AG04449 (cell line): ENCODE data around the gene ECM2.

Experiments
- CTCF ChIA-PET: fragments of 350-600 bp; formaldehyde crosslinking; extraction: SDS; loops from one replicate; lab custom pipeline; 2021; ENCODE audit warnings: antibody characterized with exemption; lab: Yijun Ruan, JAX
- POLR2A ChIA-PET: fragments of 400-600, 350-600 bp; formaldehyde crosslinking; extraction: SDS; loops from one replicate; lab custom pipeline; 2020; ENCODE audit warnings: antibody characterized with exemption, inconsistent platforms; lab: Yijun Ruan, JAX
- DNase-seq: peaks from one replicate; pipeline ENCODE4 v3.0.0-alpha.2; 2010; ENCODE audit warnings: low read depth, low spot score
- H3K4me3 ChIP-seq: 2 replicates; pipeline ENCODE4 v1.5.1; 2011; ENCODE audit warnings: low read depth, mild to moderate bottlenecking, control low read depth, low read length
- TF ChIP-seq, protein P1 (sequence below): IDR thresholded peaks from one replicate; pipeline ENCODE4 v1.5.1; 2011; ENCODE audit warnings: mild to moderate bottlenecking, moderate library complexity, low read length, control low read depth, inconsistent platforms; ENCODE audit not compliant: insufficient read depth; ENCODE audit errors: missing control alignments

Gene ECM2

DNA sequence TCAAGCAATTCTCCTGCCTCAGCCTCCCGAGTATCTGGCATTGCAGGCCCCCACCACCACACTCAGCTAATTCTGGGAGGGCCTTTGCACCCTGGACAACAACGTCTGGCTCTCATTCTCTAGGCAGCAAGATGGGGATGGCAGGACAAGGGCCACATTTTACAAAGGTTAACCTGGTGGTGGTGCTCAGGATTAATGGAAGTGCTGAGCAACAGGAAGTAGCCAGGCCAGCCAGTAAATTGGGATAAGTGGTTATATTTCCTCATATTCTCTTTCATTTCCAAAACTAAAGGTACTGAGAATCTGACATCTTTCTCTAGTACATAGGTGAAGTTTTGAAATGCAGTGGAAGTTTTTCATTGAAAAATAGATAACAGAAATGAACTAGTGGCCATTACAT lies 28.8 kb downstream of the ECM2 start:
- no peak overlapping the region for H3K4me3 ChIP-seq
- DNase-seq, result no peak
- CTCF ChIA-PET, result interaction anchor here (1.1 to 2.9 kb wide), 2 partner anchors 12 to 127 kb away, joined by 5 to 8 read pairs; no protein-coding TSS in a partner anchor
- TF ChIP-seq, protein P1, sequence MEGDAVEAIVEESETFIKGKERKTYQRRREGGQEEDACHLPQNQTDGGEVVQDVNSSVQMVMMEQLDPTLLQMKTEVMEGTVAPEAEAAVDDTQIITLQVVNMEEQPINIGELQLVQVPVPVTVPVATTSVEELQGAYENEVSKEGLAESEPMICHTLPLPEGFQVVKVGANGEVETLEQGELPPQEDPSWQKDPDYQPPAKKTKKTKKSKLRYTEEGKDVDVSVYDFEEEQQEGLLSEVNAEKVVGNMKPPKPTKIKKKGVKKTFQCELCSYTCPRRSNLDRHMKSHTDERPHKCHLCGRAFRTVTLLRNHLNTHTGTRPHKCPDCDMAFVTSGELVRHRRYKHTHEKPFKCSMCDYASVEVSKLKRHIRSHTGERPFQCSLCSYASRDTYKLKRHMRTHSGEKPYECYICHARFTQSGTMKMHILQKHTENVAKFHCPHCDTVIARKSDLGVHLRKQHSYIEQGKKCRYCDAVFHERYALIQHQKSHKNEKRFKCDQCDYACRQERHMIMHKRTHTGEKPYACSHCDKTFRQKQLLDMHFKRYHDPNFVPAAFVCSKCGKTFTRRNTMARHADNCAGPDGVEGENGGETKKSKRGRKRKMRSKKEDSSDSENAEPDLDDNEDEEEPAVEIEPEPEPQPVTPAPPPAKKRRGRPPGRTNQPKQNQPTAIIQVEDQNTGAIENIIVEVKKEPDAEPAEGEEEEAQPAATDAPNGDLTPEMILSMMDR, result no peak
- POLR2A ChIA-PET, result no interaction called here

DNA sequence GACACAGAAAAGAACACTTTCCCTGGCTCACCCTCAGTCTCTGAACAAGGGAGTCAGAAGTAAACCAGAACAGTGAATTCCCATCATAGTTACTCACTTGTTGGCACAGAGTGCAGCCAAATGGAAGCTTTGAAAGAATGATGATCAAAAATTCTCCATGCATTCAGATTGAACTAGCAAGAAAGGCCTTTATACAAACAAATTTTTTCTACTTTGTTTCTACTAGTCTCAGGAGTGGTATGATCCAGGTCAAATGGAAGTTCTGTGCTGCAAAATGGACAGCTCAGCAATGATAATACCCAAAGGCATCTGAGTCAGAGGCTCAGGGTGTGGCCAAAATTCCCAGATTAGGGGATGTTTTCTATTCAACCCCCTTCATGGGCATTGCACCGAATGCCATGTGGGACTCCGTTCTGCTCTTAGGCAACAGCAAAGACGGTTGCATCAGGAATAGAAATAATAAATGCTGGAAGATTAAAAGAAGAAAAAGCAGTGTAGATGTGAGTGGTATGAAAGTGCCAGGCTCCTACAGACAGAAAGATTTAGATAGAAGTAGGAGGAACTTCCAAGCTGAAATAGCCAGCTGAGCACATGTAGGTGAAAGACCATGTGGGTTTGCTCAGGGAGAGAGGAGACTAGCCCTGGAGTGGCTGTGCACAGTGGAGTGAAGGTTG lies 29.5 kb downstream of the ECM2 start:
- CTCF ChIA-PET, result interaction anchor here (2.4 to 2.9 kb wide), 2 partner anchors 11 to 128 kb away, joined by 8 to 10 read pairs; no protein-coding TSS in a partner anchor
- H3K4me3 ChIP-seq, result peak overlapping the region; percentile 19; the same call in 1 of the 2 replicates
- POLR2A ChIA-PET, result interaction anchor here (1.0 kb wide), 1 partner anchor 101 kb away, joined by 3 read pairs; no protein-coding TSS in a partner anchor
- TF ChIP-seq, protein P1, result no peak
- DNase-seq, result peak; percentile 90

DNA sequence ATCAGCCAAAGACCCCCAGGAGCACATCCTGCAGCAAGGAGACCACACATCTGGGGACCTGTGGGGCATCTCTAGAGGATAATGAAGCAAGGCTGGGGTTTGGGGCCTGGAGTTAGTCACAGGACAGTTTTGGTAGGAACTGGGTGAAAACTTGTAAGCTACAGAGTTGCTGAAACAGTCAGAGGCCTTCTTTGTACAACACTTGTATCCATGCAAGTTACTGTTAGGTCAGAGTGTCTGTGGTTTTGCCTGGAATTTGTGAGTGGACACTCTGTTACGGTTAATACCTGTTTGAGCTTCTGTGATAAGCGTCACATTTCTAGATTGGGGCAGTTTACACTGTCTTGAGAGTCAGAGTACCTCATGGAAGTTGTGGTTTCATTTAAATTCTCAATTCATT lies 30.9 kb downstream of the ECM2 start:
- CTCF ChIA-PET, result interaction anchor here (0.6 to 2.4 kb wide), 2 partner anchors 9 to 38 kb away, joined by 3 to 10 read pairs; no protein-coding TSS in a partner anchor
- POLR2A ChIA-PET, result no interaction called here

DNA sequence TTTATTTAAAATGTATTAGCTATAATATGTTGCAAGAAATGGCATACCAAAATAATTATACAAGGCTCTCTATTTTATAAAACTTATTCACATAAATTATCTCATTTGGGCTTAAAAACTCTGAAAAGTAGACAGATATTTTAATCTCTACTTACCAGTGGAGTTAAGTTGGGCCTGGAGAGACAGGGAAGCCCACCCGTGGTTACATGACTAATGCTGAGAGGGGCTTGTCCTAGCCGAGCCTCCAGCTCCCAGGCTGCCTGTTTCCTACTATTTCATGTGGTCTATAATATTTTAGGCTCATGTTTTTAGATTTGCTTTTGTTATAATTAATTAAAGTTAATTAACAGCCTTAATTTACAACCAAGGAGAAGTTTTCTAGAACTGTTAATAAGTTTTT lies 32.6 kb downstream of the ECM2 start:
- no peak overlapping the region for H3K4me3 ChIP-seq
- TF ChIP-seq, protein P1, result no peak
- POLR2A ChIA-PET, result no interaction called here
- DNase-seq, result no peak
- CTCF ChIA-PET, result interaction anchor here (1.1 to 2.8 kb wide), 3 partner anchors 11 to 131 kb away, joined by 3 to 7 read pairs (median 7); no protein-coding TSS in a partner anchor

More for the DNA sequence above, 30.9 kb downstream of the ECM2 start:
- no peak for DNase-seq
- no peak overlapping the region for H3K4me3 ChIP-seq
- TF ChIP-seq, protein P1, result no peak

DNA sequence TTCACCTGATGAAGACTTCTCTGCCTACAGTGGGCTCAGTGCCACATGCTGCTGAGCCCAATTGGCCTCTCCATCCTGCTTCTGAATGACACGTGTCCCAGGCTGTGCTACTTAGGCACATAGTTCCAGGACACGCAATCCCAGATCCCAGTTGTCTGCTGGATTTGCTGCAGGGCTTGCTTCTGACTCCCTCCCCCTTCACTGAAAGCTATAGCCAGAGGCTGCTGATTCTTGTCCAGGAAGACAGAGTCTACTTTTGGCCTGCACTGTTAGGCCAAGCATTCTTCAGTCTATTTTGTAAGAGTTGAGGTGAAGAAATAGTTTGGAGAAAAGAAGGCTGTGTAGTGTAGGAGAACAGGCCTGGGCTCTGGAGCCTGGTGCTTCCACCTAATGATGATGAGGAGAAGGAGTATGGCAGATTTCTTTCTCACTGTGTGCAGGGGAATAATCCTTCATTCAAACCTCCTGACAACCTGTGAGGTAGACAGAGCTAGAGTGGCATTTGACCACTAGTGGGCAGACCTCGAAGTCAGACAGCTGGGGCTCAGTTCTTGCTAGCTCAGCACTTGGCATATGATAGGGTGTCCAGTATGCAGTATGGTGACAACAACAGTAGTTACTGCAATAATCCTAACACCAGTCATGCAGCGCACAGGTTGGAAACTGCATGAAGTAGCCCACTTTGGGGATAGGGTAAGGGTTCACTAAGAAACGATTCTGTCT lies 34.0 kb downstream of the ECM2 start:
- no peak for DNase-seq
- H3K4me3 ChIP-seq, result no peak overlapping the region
- ChIA-PET POLR2A (no interaction called here), CTCF (interaction anchor here (0.6 to 2.8 kb wide), 6 partner anchors 9 to 361 kb away, joined by 3 to 7 read pairs (median 3); partner anchors contain the start of genes CENPP and NOL8)
- TF ChIP-seq, protein P1, result peak; percentile 33

DNA sequence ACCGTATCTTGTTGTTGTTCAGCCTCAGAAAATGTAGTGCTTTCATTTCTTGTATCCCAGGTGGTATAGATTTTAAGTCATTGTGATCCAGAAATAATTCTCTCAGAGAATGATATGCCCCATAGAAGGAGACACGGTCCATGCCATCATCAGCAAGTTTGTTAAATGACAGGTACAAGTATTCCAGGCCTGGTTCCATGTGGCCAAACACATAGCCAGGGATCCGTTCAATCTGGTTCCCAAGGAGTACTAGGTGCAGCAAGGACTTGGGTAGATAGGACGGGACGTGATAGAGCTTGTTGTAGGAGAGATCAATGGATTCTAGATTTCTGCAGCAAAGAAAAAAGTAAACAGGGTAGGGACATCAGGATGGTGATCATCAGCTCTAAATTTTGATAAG lies 35.1 kb downstream of the ECM2 start:
- ChIA-PET POLR2A (no interaction called here), CTCF (interaction anchor here (1.3 kb wide), 1 partner anchor 10 kb away, joined by 6 read pairs; no protein-coding TSS in a partner anchor)
- H3K4me3 ChIP-seq, result no peak overlapping the region
- TF ChIP-seq, protein P1, result no peak
- DNase-seq, result no peak
